Measurements from ENCODE around the gene FHOD3.

- TF ChIP-seq CTCF (conservative IDR thresholded peaks at IDR 0.05), result no peak
- no peak for TF ChIP-seq EZH2 (IDR thresholded peaks at IDR 0.05; ENCODE audit: low read depth)
Observed at GRCh38 chr18:36629836-36630235, 332.3 kb downstream of the FHOD3 start.

Data from PC-9 (cell line).